Subcutaneous adipose tissue (tissue), 4 donors: ENCODE measurements around the gene VRK1. TPM values are rescaled to one million over a fixed set of nuclear protein-coding genes. Genes with fewer than 3 reads are reported as not detected.

Source experiments
- CTCF ChIP-seq: fragments of 450-650 bp; IDR thresholded peaks from one replicate; pipeline ENCODE4 v1.5.1; 2016; ENCODE audit warnings: low read depth, mild to moderate bottlenecking, control low read depth, antibody characterized with exemption, moderate library complexity
- total RNA-seq, 4 donors: library from RNA; depleted of rRNA; stranded (reverse); fragments of >200 nt; gene quantifications; one replicate each; pipeline ENCODE4 v1.1.0, GENCODE V29; 2016

The VRK1 gene
- total RNA-seq, 4 donors from 2014 or later, result 13.6 to 16.5 (median 14.2) TPM

- no peak for TF ChIP-seq CTCF
Measured at GRCh38 chr14:96823652-96824051, 26.5 kb downstream of the VRK1 start.

GRCh38 chr14:96824283-96824682, 27.1 kb downstream of the VRK1 start:
- TF ChIP-seq CTCF, result no peak

- no peak for TF ChIP-seq CTCF
Measured at GRCh38 chr14:96826818-96827217, 29.6 kb downstream of the VRK1 start.

- no peak for TF ChIP-seq CTCF
Measured at GRCh38 chr14:96827290-96827689, 30.1 kb downstream of the VRK1 start.

- no peak for TF ChIP-seq CTCF
Measured at GRCh38 chr14:96829791-96830190, 32.6 kb downstream of the VRK1 start.

- no peak for TF ChIP-seq CTCF
Measured at GRCh38 chr14:96830946-96831345, 33.8 kb downstream of the VRK1 start.

GRCh38 chr14:96832351-96832750, 35.2 kb downstream of the VRK1 start:
- no peak for TF ChIP-seq CTCF
